A549 (cell line): ENCODE data around the gene NSMCE1.

Experiments
- CHD2 ChIP-seq: fragments of 150-350 bp; IDR thresholded peaks from 2 replicates; pipeline ENCODE4 v1.6.1; 2014; ENCODE audit warnings: low read length; ENCODE audit not compliant: partially characterized antibody
- FOXS1 ChIP-seq: fragments of 250-450 bp; sonication (Bioruptor Pico); IDR thresholded peaks from 2 replicates; pipeline ENCODE4 v1.5.0; 2020; ENCODE audit warnings: mild to moderate bottlenecking, moderate library complexity
- MAFK ChIP-seq: fragments of 450-650 bp; IDR thresholded peaks from 2 replicates; pipeline ENCODE4 v1.6.1; 2014; ENCODE audit not compliant: partially characterized antibody
- RAD21 ChIP-seq, 2 experiments: fragments of >200 bp in 1 of 2; sonication (Bioruptor Twin) in 1 of 2; formaldehyde crosslinking in 1 of 2; IDR thresholded peaks in 1 of 2; conservative IDR thresholded peaks in 1 of 2; 2 replicates in 1 of 2; 3 replicates in 1 of 2; pipeline ENCODE4 v1.6.1; 2012 to 2018; ENCODE audit warnings: inconsistent platforms in 1 of 2
- REST ChIP-seq: fragments of 200-600 bp; sonication (generic); IDR thresholded peaks from 2 replicates; pipeline ENCODE4 v1.6.1; 2016; ENCODE audit warnings: antibody characterized with exemption, mild to moderate bottlenecking, moderate library complexity

GRCh38 chr16:27248036-27248435 is 20.5 kb downstream of the NSMCE1 start:
- no peak for TF ChIP-seq FOXS1 (CRISPR knock-in tag)
- TF ChIP-seq CHD2, result no peak
- no peak for TF ChIP-seq MAFK
- TF ChIP-seq RAD21 (conservative IDR thresholded peaks at IDR 0.05 in 1 of 2, IDR thresholded peaks at IDR 0.05 in 1 of 2), result no peak
- no peak for TF ChIP-seq REST
